ENCODE measurements around the gene SLC49A3. TPM values are rescaled to one million over a fixed set of nuclear protein-coding genes. Genes with fewer than 3 reads are reported as not detected.
"Not testable (repeated sequence)": the region's sequence is repeated elsewhere in the genome, so short reads cannot be mapped to it uniquely, and the experiment has no call there.

Gene SLC49A3
- total RNA-seq, 1 donor from 2014 or later = 6.2 TPM

DNA sequence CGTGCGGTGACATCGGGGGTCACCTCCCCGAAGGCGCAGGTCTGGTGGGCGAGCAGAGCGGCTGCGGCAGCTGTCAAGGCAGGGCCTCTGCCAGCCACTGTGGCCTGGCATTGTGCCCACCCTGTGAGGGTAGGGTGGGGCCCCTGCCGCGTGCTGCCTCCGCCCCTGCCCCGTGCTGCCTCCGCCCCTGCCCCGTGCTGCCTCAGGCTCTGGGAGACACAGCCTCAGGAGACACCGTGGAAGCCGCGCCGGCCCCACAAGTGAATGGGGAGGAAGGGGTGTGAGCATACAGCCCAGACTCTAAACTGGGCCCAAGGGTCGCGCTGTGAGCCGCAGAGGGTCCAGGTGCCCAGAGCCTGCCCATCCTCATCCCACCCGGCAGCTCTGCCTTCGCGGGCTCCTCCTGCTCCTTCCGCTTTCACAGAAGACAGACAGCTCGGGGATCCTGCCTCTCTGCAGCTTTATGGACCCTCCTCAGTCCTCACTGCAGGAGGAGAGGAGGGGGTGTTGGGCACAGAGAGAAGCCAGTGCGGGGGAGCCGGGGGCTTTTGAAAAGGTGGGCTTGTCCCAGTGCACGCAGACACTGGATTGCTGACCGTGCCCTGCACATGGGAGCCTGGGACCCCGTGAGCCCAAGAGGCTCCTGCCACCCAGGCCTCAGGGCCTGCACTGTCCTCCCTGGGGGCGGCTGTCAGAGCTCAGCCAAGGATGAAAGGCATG is 44.1 kb upstream of the SLC49A3 start:
- Histone ChIP-seq H3K79me2 (ENCODE audit: insufficient read depth, low read length) (peaks cover 30% of the 10 kb centered on the region), H3K9me3 (ENCODE audit: insufficient read depth, low read depth, low read length) (no peaks in the 10 kb centered on the region), H3K4me3 (ENCODE audit: insufficient read depth, low read depth, low read length) (no peak overlapping the region), H3K4me2 (ENCODE audit: low read length) (no peak overlapping the region), H4K20me1 (ENCODE audit: insufficient read depth, low read length) (peaks cover 37% of the 10 kb centered on the region), H2AFZ (ENCODE audit: low read depth, low read length) (no peak overlapping the region), H3K4me1 (ENCODE audit: insufficient read depth, low read length) (no peaks in the 10 kb centered on the region), H3K27me3 (ENCODE audit: insufficient read depth, low read length) (no peaks in the 10 kb centered on the region), H3K36me3 (ENCODE audit: insufficient read depth, low read length) (peaks cover 28% of the 10 kb centered on the region), H3K9ac (ENCODE audit: low read length) (no peak overlapping the region), H3K27ac (ENCODE audit: low read depth, low read length) (no peak overlapping the region)
- no peaks in the 10 kb centered on the region for H3K27me3 Mint-ChIP-seq (ENCODE audit: low read depth, unreplicated experiment)
- no peak overlapping the region for H3K27ac Mint-ChIP-seq (ENCODE audit: unreplicated experiment)
- no peaks in the 10 kb centered on the region for H3K9me3 Mint-ChIP-seq (ENCODE audit: unreplicated experiment)
- TF ChIP-seq EZH2 (IDR thresholded peaks at IDR 0.05; ENCODE audit: insufficient read depth, low read length) = no peak
- TF ChIP-seq, protein P1, sequence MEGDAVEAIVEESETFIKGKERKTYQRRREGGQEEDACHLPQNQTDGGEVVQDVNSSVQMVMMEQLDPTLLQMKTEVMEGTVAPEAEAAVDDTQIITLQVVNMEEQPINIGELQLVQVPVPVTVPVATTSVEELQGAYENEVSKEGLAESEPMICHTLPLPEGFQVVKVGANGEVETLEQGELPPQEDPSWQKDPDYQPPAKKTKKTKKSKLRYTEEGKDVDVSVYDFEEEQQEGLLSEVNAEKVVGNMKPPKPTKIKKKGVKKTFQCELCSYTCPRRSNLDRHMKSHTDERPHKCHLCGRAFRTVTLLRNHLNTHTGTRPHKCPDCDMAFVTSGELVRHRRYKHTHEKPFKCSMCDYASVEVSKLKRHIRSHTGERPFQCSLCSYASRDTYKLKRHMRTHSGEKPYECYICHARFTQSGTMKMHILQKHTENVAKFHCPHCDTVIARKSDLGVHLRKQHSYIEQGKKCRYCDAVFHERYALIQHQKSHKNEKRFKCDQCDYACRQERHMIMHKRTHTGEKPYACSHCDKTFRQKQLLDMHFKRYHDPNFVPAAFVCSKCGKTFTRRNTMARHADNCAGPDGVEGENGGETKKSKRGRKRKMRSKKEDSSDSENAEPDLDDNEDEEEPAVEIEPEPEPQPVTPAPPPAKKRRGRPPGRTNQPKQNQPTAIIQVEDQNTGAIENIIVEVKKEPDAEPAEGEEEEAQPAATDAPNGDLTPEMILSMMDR (IDR thresholded peaks at IDR 0.05; ENCODE audit: insufficient read depth, low read depth, low read length) = no peak
- no peaks in the 10 kb centered on the region for H3K4me1 Mint-ChIP-seq (ENCODE audit: low read depth, unreplicated experiment)
- H3K4me3 Mint-ChIP-seq (ENCODE audit: unreplicated experiment) = no peak overlapping the region
- peaks cover 21% of the 10 kb centered on the region for H3K36me3 Mint-ChIP-seq (ENCODE audit: low read depth, unreplicated experiment)
- no peak for DNase-seq (ENCODE audit: low read depth)
- no peak for FAIRE-seq

DNA sequence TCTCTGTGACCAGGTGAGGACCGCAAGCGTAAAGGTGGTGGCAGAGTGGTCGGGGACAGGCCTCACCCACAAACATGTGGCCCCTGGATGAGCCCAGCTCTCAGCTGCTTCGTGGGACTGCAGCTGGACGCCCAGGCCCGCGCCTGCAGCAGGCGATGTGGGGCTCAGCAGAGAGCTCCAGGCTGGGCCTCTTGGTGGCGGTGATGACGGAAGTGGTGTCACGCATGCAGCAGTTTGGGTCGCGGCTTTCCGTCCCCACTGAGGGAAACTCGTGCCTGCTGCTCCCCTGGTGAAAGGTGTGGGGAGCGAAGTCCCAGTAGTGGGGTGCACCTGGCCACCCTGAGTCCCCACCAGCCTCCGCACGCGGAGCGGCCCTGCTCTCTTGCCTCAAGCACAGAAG is 43.5 kb upstream of the SLC49A3 start:
- H3K79me2 ChIP-seq (ENCODE audit: insufficient read depth, low read length) = peaks cover 35% of the 10 kb centered on the region
- no peak for FAIRE-seq
- no peak overlapping the region for H3K9ac ChIP-seq (ENCODE audit: low read length)
- Mint-ChIP-seq H3K9me3 (ENCODE audit: unreplicated experiment) (no peaks in the 10 kb centered on the region), H3K4me1 (ENCODE audit: low read depth, unreplicated experiment) (no peaks in the 10 kb centered on the region), H3K4me3 (ENCODE audit: unreplicated experiment) (no peak overlapping the region), H3K27me3 (ENCODE audit: low read depth, unreplicated experiment) (no peaks in the 10 kb centered on the region), H3K27ac (ENCODE audit: unreplicated experiment) (no peak overlapping the region), H3K36me3 (ENCODE audit: low read depth, unreplicated experiment) (peaks cover 20% of the 10 kb centered on the region)
- no peak overlapping the region for H2AFZ ChIP-seq (ENCODE audit: low read depth, low read length)
- H3K4me1 ChIP-seq (ENCODE audit: insufficient read depth, low read length) = no peaks in the 10 kb centered on the region
- H3K4me2 ChIP-seq (ENCODE audit: low read length) = no peak overlapping the region
- H3K9me3 ChIP-seq (ENCODE audit: insufficient read depth, low read depth, low read length) = no peaks in the 10 kb centered on the region
- TF ChIP-seq, protein P1 (IDR thresholded peaks at IDR 0.05; ENCODE audit: insufficient read depth, low read depth, low read length) = no peak
- no peak for TF ChIP-seq EZH2 (IDR thresholded peaks at IDR 0.05; ENCODE audit: insufficient read depth, low read length)
- no peak overlapping the region for H3K27ac ChIP-seq (ENCODE audit: low read depth, low read length)
- peaks cover 41% of the 10 kb centered on the region for H4K20me1 ChIP-seq (ENCODE audit: insufficient read depth, low read length)
- no peak for DNase-seq (ENCODE audit: low read depth)
- H3K27me3 ChIP-seq (ENCODE audit: insufficient read depth, low read length) = no peaks in the 10 kb centered on the region
- no peak overlapping the region for H3K4me3 ChIP-seq (ENCODE audit: insufficient read depth, low read depth, low read length)
- peaks cover 25% of the 10 kb centered on the region for H3K36me3 ChIP-seq (ENCODE audit: insufficient read depth, low read length)

DNA sequence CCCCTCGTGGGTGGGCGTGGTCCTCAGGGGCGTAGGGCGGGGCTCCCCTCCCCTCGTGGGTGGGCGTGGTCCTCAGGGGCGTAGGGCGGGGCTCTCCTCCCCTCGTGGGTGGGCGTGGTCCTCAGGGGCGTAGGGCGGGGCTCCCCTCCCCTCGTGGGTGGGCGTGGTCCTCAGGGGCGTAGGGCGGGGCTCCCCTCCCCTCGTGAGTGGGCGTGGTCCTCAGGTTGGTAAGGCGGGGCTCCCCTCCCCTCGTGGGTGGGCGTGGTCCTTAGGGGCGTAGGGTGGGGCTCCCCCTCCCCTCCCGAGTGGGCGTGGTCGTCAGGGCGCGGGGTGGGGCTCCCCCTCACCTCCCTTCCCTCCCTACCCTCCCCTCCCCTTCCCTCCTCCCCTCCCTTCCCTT is 43.0 kb upstream of the SLC49A3 start:
- H3K9me3 Mint-ChIP-seq (ENCODE audit: unreplicated experiment); H3K27ac ChIP-seq (ENCODE audit: low read depth, low read length); FAIRE-seq; H3K4me2 ChIP-seq (ENCODE audit: low read length); H3K27me3 ChIP-seq (ENCODE audit: insufficient read depth, low read length); H3K4me3 Mint-ChIP-seq (ENCODE audit: unreplicated experiment); H3K9ac ChIP-seq (ENCODE audit: low read length); H3K4me1 ChIP-seq (ENCODE audit: insufficient read depth, low read length); H2AFZ ChIP-seq (ENCODE audit: low read depth, low read length); DNase-seq (ENCODE audit: low read depth); H3K27ac Mint-ChIP-seq (ENCODE audit: unreplicated experiment); H3K9me3 ChIP-seq (ENCODE audit: insufficient read depth, low read depth, low read length); H3K4me3 ChIP-seq (ENCODE audit: insufficient read depth, low read depth, low read length); H3K27me3 Mint-ChIP-seq (ENCODE audit: low read depth, unreplicated experiment); H3K4me1 Mint-ChIP-seq (ENCODE audit: low read depth, unreplicated experiment): not testable (repeated sequence)
- H4K20me1 ChIP-seq (ENCODE audit: insufficient read depth, low read length) = peaks cover 45% of the 10 kb centered on the region
- peaks cover 41% of the 10 kb centered on the region for H3K79me2 ChIP-seq (ENCODE audit: insufficient read depth, low read length)
- H3K36me3 ChIP-seq (ENCODE audit: insufficient read depth, low read length) = peaks cover 21% of the 10 kb centered on the region
- H3K36me3 Mint-ChIP-seq (ENCODE audit: low read depth, unreplicated experiment) = peaks cover 21% of the 10 kb centered on the region

DNA sequence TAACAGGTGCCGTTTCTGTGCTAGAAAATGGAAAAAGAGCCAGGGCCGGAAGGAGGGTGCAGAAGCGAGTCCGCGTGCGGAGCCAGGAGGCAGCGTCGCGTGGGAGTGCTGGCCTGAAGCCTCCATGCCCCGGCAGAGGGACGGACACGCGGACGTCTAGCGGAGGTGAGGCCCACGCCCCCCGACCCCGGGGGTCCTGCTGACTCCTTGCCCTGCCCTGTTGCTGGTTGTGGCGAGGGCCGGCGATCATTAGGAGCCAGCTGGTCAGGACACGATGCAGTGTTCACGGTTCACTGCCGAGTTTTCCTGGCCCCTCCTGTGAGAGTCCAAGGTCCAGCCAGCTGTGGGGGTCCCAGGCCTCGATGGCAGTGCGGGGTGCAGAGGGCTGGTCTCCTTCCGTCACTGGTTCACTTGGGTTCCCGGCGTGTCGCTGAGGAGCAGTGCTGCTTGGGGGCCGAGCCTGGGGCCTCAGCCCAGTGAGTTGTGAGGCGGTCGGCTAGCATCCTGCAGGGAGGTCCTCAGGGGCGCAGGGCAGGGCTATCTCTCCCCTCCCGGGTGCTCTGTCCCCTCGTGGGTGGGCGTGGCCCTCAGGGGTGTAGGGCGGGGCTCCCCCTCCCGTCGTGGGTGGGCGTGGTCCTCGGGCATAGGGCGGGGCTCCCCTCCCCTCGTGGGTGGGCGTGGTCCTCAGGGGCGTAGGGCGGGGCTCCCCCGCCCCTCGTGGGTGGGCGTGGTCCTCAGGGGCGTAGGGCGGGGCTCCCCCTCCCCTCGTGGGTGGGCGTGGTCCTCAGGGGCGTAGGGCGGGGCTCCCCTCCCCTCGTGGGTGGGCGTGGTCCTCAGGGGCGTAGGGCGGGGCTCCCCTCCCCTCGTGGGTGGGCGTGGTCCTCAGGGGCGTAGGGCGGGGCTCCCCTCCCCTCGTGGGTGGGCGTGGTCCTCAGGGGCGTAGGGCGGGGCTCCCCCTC is 42.3 kb upstream of the SLC49A3 start:
- H3K4me1 Mint-ChIP-seq (ENCODE audit: low read depth, unreplicated experiment); H3K4me1 ChIP-seq (ENCODE audit: insufficient read depth, low read length); H3K4me3 Mint-ChIP-seq (ENCODE audit: unreplicated experiment); H2AFZ ChIP-seq (ENCODE audit: low read depth, low read length); H3K9me3 ChIP-seq (ENCODE audit: insufficient read depth, low read depth, low read length); H3K4me3 ChIP-seq (ENCODE audit: insufficient read depth, low read depth, low read length); H3K4me2 ChIP-seq (ENCODE audit: low read length); DNase-seq (ENCODE audit: low read depth); H3K9ac ChIP-seq (ENCODE audit: low read length); H3K27me3 ChIP-seq (ENCODE audit: insufficient read depth, low read length); H3K9me3 Mint-ChIP-seq (ENCODE audit: unreplicated experiment); H3K27ac ChIP-seq (ENCODE audit: low read depth, low read length); H3K27me3 Mint-ChIP-seq (ENCODE audit: low read depth, unreplicated experiment); FAIRE-seq: not testable (repeated sequence)
- peaks cover 48% of the 10 kb centered on the region for H3K79me2 ChIP-seq (ENCODE audit: insufficient read depth, low read length)
- peaks cover 21% of the 10 kb centered on the region for H3K36me3 ChIP-seq (ENCODE audit: insufficient read depth, low read length)
- Mint-ChIP-seq H3K27ac (ENCODE audit: unreplicated experiment) (peak overlapping the region; percentile 47), H3K36me3 (ENCODE audit: low read depth, unreplicated experiment) (peaks cover 22% of the 10 kb centered on the region)
- H4K20me1 ChIP-seq (ENCODE audit: insufficient read depth, low read length) = peaks cover 52% of the 10 kb centered on the region
